ENCODE measurements around the gene GIN1. TPM values are rescaled to one million over a fixed set of nuclear protein-coding genes. Genes with fewer than 3 reads are reported as not detected.

The GIN1 gene
- total RNA-seq, 2 experiments from 2014 or later: 3.9 to 5.8 TPM

DNA sequence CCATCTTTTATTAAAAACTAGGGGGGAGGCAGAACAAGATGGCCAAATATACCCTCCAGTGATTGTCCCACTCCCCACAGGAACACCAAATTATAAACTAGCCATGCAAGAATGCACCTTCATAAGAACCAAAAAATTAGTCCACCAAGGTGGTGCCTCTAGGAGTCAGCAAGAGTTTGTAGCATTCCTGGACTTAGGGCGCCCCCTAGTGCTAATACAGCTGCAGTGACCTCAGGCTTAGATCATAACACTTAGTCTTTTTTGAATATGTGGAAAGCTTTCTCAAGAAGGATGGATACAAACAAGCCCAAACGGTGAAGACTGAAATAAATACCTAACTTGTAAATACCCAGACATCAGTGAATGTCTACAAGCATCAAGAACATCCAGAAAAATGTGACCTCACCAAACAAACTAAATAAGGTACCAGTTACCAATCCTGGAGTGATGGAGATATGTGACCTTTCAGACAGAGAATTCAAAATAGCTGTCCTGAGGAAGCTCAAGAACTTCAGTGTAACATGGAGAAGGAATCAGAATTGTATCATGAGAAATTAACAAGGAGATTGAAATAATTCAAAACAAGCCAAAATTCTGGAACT is 19.4 kb upstream of the GIN1 start:
- Histone ChIP-seq H3K9me2 (ENCODE audit: insufficient read depth, low read length) (no peaks in the 10 kb centered on the region), H3K4me3 (ENCODE audit: low read depth, low read length, poor library complexity, severe bottlenecking) (no peak overlapping the region), H3K36me3 (ENCODE audit: insufficient read depth, low read length) (peaks cover 63% of the 10 kb centered on the region), H3K9me3 (ENCODE audit: low read length) (no peaks in the 10 kb centered on the region), H3K79me2 (ENCODE audit: insufficient read depth, low read depth, low read length) (no peaks in the 10 kb centered on the region), H4K20me1 (ENCODE audit: insufficient read depth, low read length) (no peaks in the 10 kb centered on the region), H3K4me2 (ENCODE audit: low read length) (no peak overlapping the region), H3K4me1 (ENCODE audit: insufficient read depth, low read length, poor library complexity, severe bottlenecking) (no peaks in the 10 kb centered on the region), H2AFZ (ENCODE audit: low read length) (no peak overlapping the region), H3K27ac (ENCODE audit: low read depth, low read length, poor library complexity, severe bottlenecking) (no peak overlapping the region)
- ChIA-PET POLR2A (interaction anchor here (1.1 kb wide), 1 partner anchor 271 kb away, joined by 3 read pairs; no protein-coding TSS in a partner anchor), CTCF (ENCODE audit: unreplicated experiment) (interaction anchor here (0.6 kb wide), 2 partner anchors 19 to 359 kb away, joined by 3 to 4 read pairs; partner anchors contain the start of genes GIN1 and PPIP5K2)
- BruUV-seq (replicated peaks): no TSS peak
- intact Hi-C loops (cut with micrococcal nuclease; ENCODE audit: unreplicated experiment): loop anchor here (1.0 kb wide), 1 partner anchor 359 kb away; no protein-coding TSS in a partner anchor
- TF ChIP-seq EZH2phosphoT487 (IDR thresholded peaks at IDR 0.05; ENCODE audit: borderline replicate concordance, low read depth, low read length): no peak
- TF ChIP-seq, protein P1, sequence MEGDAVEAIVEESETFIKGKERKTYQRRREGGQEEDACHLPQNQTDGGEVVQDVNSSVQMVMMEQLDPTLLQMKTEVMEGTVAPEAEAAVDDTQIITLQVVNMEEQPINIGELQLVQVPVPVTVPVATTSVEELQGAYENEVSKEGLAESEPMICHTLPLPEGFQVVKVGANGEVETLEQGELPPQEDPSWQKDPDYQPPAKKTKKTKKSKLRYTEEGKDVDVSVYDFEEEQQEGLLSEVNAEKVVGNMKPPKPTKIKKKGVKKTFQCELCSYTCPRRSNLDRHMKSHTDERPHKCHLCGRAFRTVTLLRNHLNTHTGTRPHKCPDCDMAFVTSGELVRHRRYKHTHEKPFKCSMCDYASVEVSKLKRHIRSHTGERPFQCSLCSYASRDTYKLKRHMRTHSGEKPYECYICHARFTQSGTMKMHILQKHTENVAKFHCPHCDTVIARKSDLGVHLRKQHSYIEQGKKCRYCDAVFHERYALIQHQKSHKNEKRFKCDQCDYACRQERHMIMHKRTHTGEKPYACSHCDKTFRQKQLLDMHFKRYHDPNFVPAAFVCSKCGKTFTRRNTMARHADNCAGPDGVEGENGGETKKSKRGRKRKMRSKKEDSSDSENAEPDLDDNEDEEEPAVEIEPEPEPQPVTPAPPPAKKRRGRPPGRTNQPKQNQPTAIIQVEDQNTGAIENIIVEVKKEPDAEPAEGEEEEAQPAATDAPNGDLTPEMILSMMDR (conservative IDR thresholded peaks at IDR 0.05; ENCODE audit: low read length): peak; percentile 99
- DNase-seq (ENCODE audit: low spot score): peak; percentile 79

DNA sequence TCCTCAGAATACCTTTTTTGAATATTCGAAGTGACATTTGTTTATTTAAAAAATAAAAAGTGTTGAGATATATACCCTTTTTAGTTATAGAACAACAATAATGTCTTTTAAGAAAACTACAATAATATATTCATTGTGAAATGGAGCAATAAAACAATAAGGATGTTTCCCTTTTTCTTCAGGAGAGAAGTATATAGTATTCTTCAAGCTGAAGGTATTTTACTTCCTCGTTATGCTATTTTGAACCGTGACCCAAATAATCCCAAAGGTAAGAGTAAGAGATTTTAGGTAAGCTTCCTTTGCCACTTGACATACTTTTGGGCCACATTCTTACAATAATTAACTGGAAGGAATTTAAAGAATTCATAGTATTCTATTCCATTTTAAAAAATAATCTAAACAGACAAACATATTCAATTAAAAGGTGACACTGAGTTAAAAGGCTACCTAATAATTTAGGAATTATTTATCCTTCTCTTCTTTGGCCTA is 18.3 kb upstream of the GIN1 start:
- Histone ChIP-seq H2AFZ (ENCODE audit: low read length) (no peak overlapping the region), H3K79me2 (ENCODE audit: insufficient read depth, low read depth, low read length) (no peaks in the 10 kb centered on the region), H3K9me2 (ENCODE audit: insufficient read depth, low read length) (no peaks in the 10 kb centered on the region; the same call in 1 of the 2 replicates), H3K27ac (ENCODE audit: low read depth, low read length, poor library complexity, severe bottlenecking) (no peak overlapping the region), H3K4me2 (ENCODE audit: low read length) (no peak overlapping the region), H3K9me3 (ENCODE audit: low read length) (no peaks in the 10 kb centered on the region), H3K4me3 (ENCODE audit: low read depth, low read length, poor library complexity, severe bottlenecking) (no peak overlapping the region), H3K36me3 (ENCODE audit: insufficient read depth, low read length) (peaks cover 66% of the 10 kb centered on the region), H4K20me1 (ENCODE audit: insufficient read depth, low read length) (no peaks in the 10 kb centered on the region), H3K4me1 (ENCODE audit: insufficient read depth, low read length, poor library complexity, severe bottlenecking) (no peaks in the 10 kb centered on the region)
- no peak for DNase-seq (ENCODE audit: low spot score)
- TF ChIP-seq, protein P1 (conservative IDR thresholded peaks at IDR 0.05; ENCODE audit: low read length): no peak
- no peak for TF ChIP-seq EZH2phosphoT487 (IDR thresholded peaks at IDR 0.05; ENCODE audit: borderline replicate concordance, low read depth, low read length)
- ChIA-PET POLR2A (interaction anchor here (0.6 to 1.3 kb wide), 3 partner anchors 9 to 1576 kb away, joined by 3 to 5 read pairs (median 5); partner anchors contain the start of genes GIN1 and PPIP5K2), CTCF (ENCODE audit: unreplicated experiment) (interaction anchor here (1.3 kb wide), 1 partner anchor 70 kb away, joined by 3 read pairs; no protein-coding TSS in a partner anchor)
- intact Hi-C loops (cut with micrococcal nuclease; ENCODE audit: unreplicated experiment): no loop called here
- no TSS peak for BruUV-seq (replicated peaks)

DNA sequence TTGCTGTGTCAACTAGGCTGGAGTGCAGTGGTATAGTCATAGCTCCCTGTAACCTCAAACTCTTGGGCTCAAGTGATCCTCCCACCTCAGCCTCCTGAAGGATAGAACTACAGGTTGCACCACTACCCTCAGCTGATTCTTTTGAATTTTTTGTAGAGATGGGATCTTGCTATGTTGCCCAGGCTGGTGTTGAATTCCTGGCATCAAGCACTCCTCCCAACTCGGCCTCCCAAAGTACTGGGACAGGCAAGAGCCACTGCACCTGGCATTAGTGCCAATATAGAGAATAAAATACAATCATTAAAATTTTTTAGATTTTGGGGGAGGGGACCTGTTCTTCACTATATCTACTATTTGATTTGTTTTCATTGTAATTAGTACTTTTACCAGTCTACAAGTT is 15.5 kb upstream of the GIN1 start:
- BruUV-seq (replicated peaks): no TSS peak
- H3K9me2 ChIP-seq (ENCODE audit: insufficient read depth, low read length): no peaks in the 10 kb centered on the region; the same call in 1 of the 2 replicates
- ChIA-PET POLR2A (interaction anchor here (0.8 to 1.1 kb wide), 2 partner anchors 10 to 38 kb away, joined by 3 read pairs; no protein-coding TSS in a partner anchor), CTCF (ENCODE audit: unreplicated experiment) (no interaction called here)
- H3K79me2 ChIP-seq (ENCODE audit: insufficient read depth, low read depth, low read length): no peaks in the 10 kb centered on the region
- H2AFZ ChIP-seq (ENCODE audit: low read length): no peak overlapping the region
- no peak for DNase-seq (ENCODE audit: low spot score)
- intact Hi-C loops (cut with micrococcal nuclease; ENCODE audit: unreplicated experiment): no loop called here
- H3K4me2 ChIP-seq (ENCODE audit: low read length): no peak overlapping the region
- peaks cover 67% of the 10 kb centered on the region for H3K36me3 ChIP-seq (ENCODE audit: insufficient read depth, low read length)
- no peaks in the 10 kb centered on the region for H3K9me3 ChIP-seq (ENCODE audit: low read length)
- no peaks in the 10 kb centered on the region for H4K20me1 ChIP-seq (ENCODE audit: insufficient read depth, low read length)
- TF ChIP-seq, protein P1 (conservative IDR thresholded peaks at IDR 0.05; ENCODE audit: low read length): no peak
- no peak for TF ChIP-seq EZH2phosphoT487 (IDR thresholded peaks at IDR 0.05; ENCODE audit: borderline replicate concordance, low read depth, low read length)
- H3K4me3 ChIP-seq (ENCODE audit: low read depth, low read length, poor library complexity, severe bottlenecking): no peak overlapping the region
- H3K4me1 ChIP-seq (ENCODE audit: insufficient read depth, low read length, poor library complexity, severe bottlenecking): no peaks in the 10 kb centered on the region
- no peak overlapping the region for H3K27ac ChIP-seq (ENCODE audit: low read depth, low read length, poor library complexity, severe bottlenecking)

Data from OCI-LY7 (cell line).